Liver (tissue), 9 donors: Measurements from ENCODE around the gene FRMD4A. TPM values are rescaled to one million over a fixed set of nuclear protein-coding genes. Genes with fewer than 3 reads are reported as not detected.

Experiments
- DNase-seq: peaks from one replicate; pipeline ENCODE4 v3.0.0-alpha.2; 2017; ENCODE audit warnings: low spot score
- H3K27ac ChIP-seq, 2 donors: one replicate each; pipeline ENCODE4 v1.7.0; 2013; ENCODE audit warnings: inconsistent platforms in 2 of 2, low read length in 2 of 2, control low read depth in 1 of 2, low read depth in 1 of 2, mild to moderate bottlenecking in 1 of 2
- H3K27me3 ChIP-seq, 4 donors: one replicate each; pipeline versions ENCODE4 v1.6.1 to v1.7.0; 2013; ENCODE audit warnings: low read length in 3 of 4, inconsistent platforms in 1 of 4, mild to moderate bottlenecking in 1 of 4, moderate library complexity in 1 of 4; ENCODE audit not compliant: control insufficient read depth in 4 of 4, insufficient read depth in 4 of 4
- H3K36me3 ChIP-seq, 4 donors: one replicate each; pipeline versions ENCODE4 v1.6.1 to v1.7.0; 2013; ENCODE audit warnings: low read length in 3 of 4, mild to moderate bottlenecking in 3 of 4, low read depth in 1 of 4, moderate library complexity in 1 of 4; ENCODE audit not compliant: control insufficient read depth in 4 of 4, insufficient read depth in 3 of 4
- H3K4me1 ChIP-seq, 4 donors: one replicate each; pipeline versions ENCODE4 v1.6.1 to v1.7.0; 2013; ENCODE audit warnings: low read length in 3 of 4, mild to moderate bottlenecking in 3 of 4, moderate library complexity in 1 of 4; ENCODE audit not compliant: control insufficient read depth in 4 of 4, insufficient read depth in 4 of 4
- H3K4me3 ChIP-seq, 3 donors: one replicate each; pipeline versions ENCODE4 v1.6.1 to v1.7.0; 2013; ENCODE audit warnings: low read length in 3 of 3, control low read depth in 1 of 3, low read depth in 1 of 3, mild to moderate bottlenecking in 1 of 3
- H3K9ac ChIP-seq, 2 donors: one replicate each; pipeline ENCODE4 v1.7.0; 2013; ENCODE audit warnings: low read length in 2 of 2, mild to moderate bottlenecking in 2 of 2, moderate library complexity in 2 of 2, control low read depth in 1 of 2, low read depth in 1 of 2
- H3K9me3 ChIP-seq, 4 donors: one replicate each; pipeline versions ENCODE4 v1.6.1 to v1.7.0; 2013; ENCODE audit warnings: low read length in 3 of 4; ENCODE audit not compliant: control insufficient read depth in 4 of 4
- ATF3 ChIP-seq: IDR thresholded peaks from 2 replicates; pipeline ENCODE4 v1.6.1; 2016; ENCODE audit warnings: antibody characterized with exemption
- CTCF ChIP-seq: fragments of 150-350 bp; IDR thresholded peaks from 2 replicates; pipeline ENCODE4 v1.5.1; 2017; ENCODE audit warnings: improper control_type of control experiment, low read depth, low read length; ENCODE audit not compliant: missing input control
- EGR1 ChIP-seq, 2 donors: IDR thresholded peaks; 2 replicates each; pipeline ENCODE4 v1.6.1; 2016 to 2018; ENCODE audit warnings: antibody characterized with exemption in 2 of 2, low read depth in 2 of 2
- FOXA1 ChIP-seq: IDR thresholded peaks from 2 replicates; pipeline ENCODE4 v1.6.1; 2016; ENCODE audit warnings: antibody characterized with exemption
- FOXA2 ChIP-seq: IDR thresholded peaks from 2 replicates; pipeline ENCODE4 v1.6.1; 2016; ENCODE audit warnings: antibody characterized with exemption
- HNF4A ChIP-seq, 2 donors: conservative IDR thresholded peaks; 2 replicates each; pipeline ENCODE4 v1.6.1; 2016; ENCODE audit warnings: antibody characterized with exemption in 2 of 2, mild to moderate bottlenecking in 2 of 2
- HNF4G ChIP-seq: IDR thresholded peaks from 2 replicates; pipeline ENCODE4 v1.6.1; 2016; ENCODE audit warnings: antibody characterized with exemption
- JUND ChIP-seq, 2 donors: IDR thresholded peaks; 2 replicates each; pipeline ENCODE4 v1.6.1; 2016; ENCODE audit warnings: antibody characterized with exemption in 2 of 2
- MAX ChIP-seq: IDR thresholded peaks from 2 replicates; pipeline ENCODE4 v1.6.1; 2016; ENCODE audit warnings: antibody characterized with exemption
- NR2F2 ChIP-seq: IDR thresholded peaks from 2 replicates; pipeline ENCODE4 v1.6.1; 2016; ENCODE audit warnings: antibody characterized with exemption
- RAD21 ChIP-seq, 2 donors: IDR thresholded peaks; 2 replicates each; pipeline ENCODE4 v1.6.1; 2016; ENCODE audit warnings: antibody characterized with exemption in 2 of 2, mild to moderate bottlenecking in 2 of 2
- REST ChIP-seq: IDR thresholded peaks from 2 replicates; pipeline ENCODE4 v1.6.1; 2016; ENCODE audit warnings: antibody characterized with exemption, mild to moderate bottlenecking
- RXRA ChIP-seq, 2 donors: IDR thresholded peaks; 2 replicates each; pipeline ENCODE4 v1.6.1; 2017 to 2018; ENCODE audit warnings: antibody characterized with exemption in 2 of 2, mild to moderate bottlenecking in 1 of 2
- SP1 ChIP-seq: IDR thresholded peaks from 2 replicates; pipeline ENCODE4 v1.6.1; 2018; ENCODE audit warnings: antibody characterized with exemption, mild to moderate bottlenecking
- TAF1 ChIP-seq: conservative IDR thresholded peaks from 2 replicates; pipeline ENCODE4 v1.6.1; 2016; ENCODE audit warnings: antibody characterized with exemption, mild to moderate bottlenecking
- YY1 ChIP-seq: IDR thresholded peaks from 2 replicates; pipeline ENCODE4 v1.6.1; 2016; ENCODE audit warnings: antibody characterized with exemption, mild to moderate bottlenecking
- ZBTB33 ChIP-seq: IDR thresholded peaks from 2 replicates; pipeline ENCODE4 v1.6.1; 2016; ENCODE audit warnings: antibody characterized with exemption
- WGBS: extraction: QIAGEN DNeasy Blood & Tissue Kit; methylation state at CpG from one replicate; pipeline ENCODE4 v1.1.7; 2013; 5-methylcytosine and 5-hydroxymethylcytosine counted together
- polyA plus RNA-seq, 2 donors: library from polyadenylated mRNA; stranded (reverse) in 1 of 2; unstranded in 1 of 2; fragments of 200-250 nt in 1 of 2; fragments of >200 nt in 1 of 2; fragmentation: Nextera tagmentation in 1 of 2; extraction: Ambion mirVana in 1 of 2; gene quantifications; one replicate each; pipeline versions ENCODE4 v1.2.1 to v1.2.3, GENCODE V29; 2013 to 2015
- total RNA-seq, 2 donors: library from RNA; depleted of rRNA; stranded (reverse); fragments of >200 nt; gene quantifications; one replicate each; pipeline ENCODE4 v1.2.3, GENCODE V29; 2014
- donor health status: healthy.
- donor health status: healthy.
- donor health status: healthy.
- donor health status: healthy.
- donor health status: healthy.

FRMD4A gene
- total and polyA plus RNA-seq, 4 donors: 8.2 to 34.3 (median 13.1) TPM

GRCh38 chr10:13696071-13696470 lies 634.7 kb downstream of the FRMD4A start:
- no peak for TF ChIP-seq JUND (IDR thresholded peaks at IDR 0.05)
- TF ChIP-seq FOXA1: no peak
- TF ChIP-seq FOXA2: no peak
- TF ChIP-seq TAF1: no peak
- no peak for TF ChIP-seq HNF4G
- no peak for TF ChIP-seq ATF3
- TF ChIP-seq NR2F2: no peak
- TF ChIP-seq SP1: no peak
- TF ChIP-seq EGR1 (IDR thresholded peaks at IDR 0.05; ENCODE audit: low read depth in 2 of 2): no peak
- TF ChIP-seq MAX: no peak
- TF ChIP-seq HNF4A (conservative IDR thresholded peaks at IDR 0.05): no peak
- no peak for TF ChIP-seq REST
- no peak for TF ChIP-seq YY1
- no peak for TF ChIP-seq RAD21 (IDR thresholded peaks at IDR 0.05)
- no peak for TF ChIP-seq ZBTB33
- TF ChIP-seq CTCF: no peak
- H3K36me3 ChIP-seq: peaks cover 0 to 29% (median 22%) of the 10 kb centered on the region in 4 donors

GRCh38 chr10:13695588-13695987 lies 635.1 kb downstream of the FRMD4A start:
- Histone ChIP-seq H3K9me3 (no peaks in the 10 kb centered on the region), H3K27me3 (no peaks in the 10 kb centered on the region), H3K4me3 (no peak overlapping the region), H3K4me1 (peaks cover 2 to 22% (median 12%) of the 10 kb centered on the region in 4 donors), H3K36me3 (peaks cover 0 to 33% (median 22%) of the 10 kb centered on the region in 4 donors), H3K27ac (peak overlapping the region in 1 of 2 donors; percentile 14), H3K9ac (no peak overlapping the region)
- WGBS: 63% methylated on average over 13 of the region's 13 CpGs
- no peak for DNase-seq
- TF ChIP-seq MAX (no peak), EGR1 (IDR thresholded peaks at IDR 0.05; ENCODE audit: low read depth in 2 of 2) (no peak), RAD21 (IDR thresholded peaks at IDR 0.05) (no peak), TAF1 (no peak), REST (no peak), RXRA (IDR thresholded peaks at IDR 0.05) (no peak), HNF4G (no peak)

More at GRCh38 chr10:13696071-13696470, 634.7 kb downstream of the FRMD4A start:
- no peaks in the 10 kb centered on the region for H3K27me3 ChIP-seq
- no peak overlapping the region for H3K9ac ChIP-seq
- H3K4me3 ChIP-seq: no peak overlapping the region
- H3K9me3 ChIP-seq: no peaks in the 10 kb centered on the region
- peaks cover 4 to 26% (median 16%) of the 10 kb centered on the region in 4 donors for H3K4me1 ChIP-seq
- peak overlapping the region in 1 of 2 donors; percentile 52 for H3K27ac ChIP-seq
- 79% methylated on average over 9 of the region's 9 CpGs for WGBS
- no peak for DNase-seq
